ENCODE data around the gene SLC17A8. TPM values are rescaled to one million over a fixed set of nuclear protein-coding genes. Genes with fewer than 3 reads are reported as not detected.

Gene SLC17A8
- total and polyA plus RNA-seq, 3 donors from 2014 or later: 0.08 to 0.37 (median 0.28) TPM

DNA sequence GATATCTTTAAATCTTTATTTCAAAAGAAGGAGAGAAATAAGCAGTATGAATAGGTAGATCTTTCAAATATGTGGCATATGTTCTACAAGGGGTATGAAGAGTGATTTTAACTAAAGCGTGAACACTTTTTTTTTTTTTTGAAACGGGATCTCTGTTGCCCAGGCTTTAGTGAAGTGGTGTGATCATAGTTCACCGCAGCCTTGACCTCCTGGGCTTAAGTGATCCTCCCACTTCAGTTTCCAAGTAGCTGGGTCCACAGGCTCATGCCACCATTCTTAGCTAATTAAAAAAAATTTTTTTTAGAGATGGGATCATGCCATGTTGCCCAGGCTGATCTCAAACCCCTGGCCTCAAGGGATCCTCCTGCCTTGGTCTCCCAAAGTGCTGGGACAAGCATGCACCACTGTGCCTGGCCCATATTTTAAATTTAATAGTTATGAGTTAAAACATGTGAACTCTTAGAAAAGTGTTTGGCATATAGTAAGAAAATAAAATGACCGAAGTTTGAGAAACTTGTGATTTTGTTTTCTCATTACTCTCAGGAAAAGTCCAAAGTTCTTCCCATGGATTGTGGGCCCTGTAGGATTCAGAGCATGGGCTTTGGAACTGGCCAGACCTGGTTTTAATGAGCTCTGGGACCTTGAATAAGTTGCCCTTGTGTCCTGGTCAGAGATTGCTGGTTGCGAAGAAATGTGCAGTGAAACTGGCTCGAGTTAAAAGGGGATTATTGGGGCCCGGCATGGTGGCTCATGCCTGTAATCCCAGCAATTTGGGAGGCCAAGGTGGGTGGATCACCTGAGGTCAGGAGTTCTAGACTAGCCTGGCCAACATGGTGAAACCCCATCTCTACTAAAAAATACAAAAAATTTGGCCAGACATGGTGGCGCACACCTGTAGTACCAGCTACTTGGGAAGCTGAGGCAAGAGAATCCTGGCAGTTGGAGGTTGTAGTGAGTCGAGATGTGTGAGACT lies 27.0 kb downstream of the SLC17A8 start:
- TF ChIP-seq, protein P1, sequence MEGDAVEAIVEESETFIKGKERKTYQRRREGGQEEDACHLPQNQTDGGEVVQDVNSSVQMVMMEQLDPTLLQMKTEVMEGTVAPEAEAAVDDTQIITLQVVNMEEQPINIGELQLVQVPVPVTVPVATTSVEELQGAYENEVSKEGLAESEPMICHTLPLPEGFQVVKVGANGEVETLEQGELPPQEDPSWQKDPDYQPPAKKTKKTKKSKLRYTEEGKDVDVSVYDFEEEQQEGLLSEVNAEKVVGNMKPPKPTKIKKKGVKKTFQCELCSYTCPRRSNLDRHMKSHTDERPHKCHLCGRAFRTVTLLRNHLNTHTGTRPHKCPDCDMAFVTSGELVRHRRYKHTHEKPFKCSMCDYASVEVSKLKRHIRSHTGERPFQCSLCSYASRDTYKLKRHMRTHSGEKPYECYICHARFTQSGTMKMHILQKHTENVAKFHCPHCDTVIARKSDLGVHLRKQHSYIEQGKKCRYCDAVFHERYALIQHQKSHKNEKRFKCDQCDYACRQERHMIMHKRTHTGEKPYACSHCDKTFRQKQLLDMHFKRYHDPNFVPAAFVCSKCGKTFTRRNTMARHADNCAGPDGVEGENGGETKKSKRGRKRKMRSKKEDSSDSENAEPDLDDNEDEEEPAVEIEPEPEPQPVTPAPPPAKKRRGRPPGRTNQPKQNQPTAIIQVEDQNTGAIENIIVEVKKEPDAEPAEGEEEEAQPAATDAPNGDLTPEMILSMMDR (IDR thresholded peaks at IDR 0.05): no peak
- no peak for TF ChIP-seq POLR2A (IDR thresholded peaks at IDR 0.05)
- no peak overlapping the region for H3K27ac ChIP-seq
- no peaks in the 10 kb centered on the region for H3K27me3 ChIP-seq
- intact Hi-C loops (cut with DNase I; ENCODE audit: low total_unique reads): no loop called here
- 64 to 66% methylated on average over 9 of the region's 9 CpGs for WGBS, 2 donors
- no peaks in the 10 kb centered on the region for H3K9me3 ChIP-seq
- H3K4me1 ChIP-seq: no peaks in the 10 kb centered on the region
- H3K36me3 ChIP-seq (ENCODE audit: low read depth, missing control alignments): no peaks in the 10 kb centered on the region
- no peak overlapping the region for H3K4me3 ChIP-seq
- DNase-seq: no peak

DNA sequence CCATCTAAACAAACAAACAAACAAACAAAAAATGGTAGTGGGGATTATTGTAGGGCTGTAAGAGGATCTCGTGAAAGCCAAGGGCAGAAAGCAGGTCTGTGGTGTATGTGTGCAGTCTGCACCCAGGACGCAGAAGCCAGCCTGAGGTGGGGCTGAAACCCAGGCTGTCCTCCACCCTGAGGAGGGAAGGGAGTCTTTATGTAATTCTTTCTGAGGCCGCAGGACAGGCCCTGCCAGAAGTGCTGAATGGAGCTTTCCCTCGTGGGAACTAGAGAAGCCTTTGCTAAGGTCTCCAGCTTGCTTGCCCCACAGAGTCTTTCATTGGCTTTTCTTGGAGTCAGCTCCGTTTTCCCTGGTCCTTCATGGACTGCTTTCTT lies 27.7 kb downstream of the SLC17A8 start:
- no peak overlapping the region for H3K4me3 ChIP-seq
- intact Hi-C loops (cut with DNase I; ENCODE audit: low total_unique reads): no loop called here
- H3K36me3 ChIP-seq (ENCODE audit: low read depth, missing control alignments): no peaks in the 10 kb centered on the region
- DNase-seq: peak; percentile 17
- H3K9me3 ChIP-seq: no peaks in the 10 kb centered on the region
- H3K27me3 ChIP-seq: no peaks in the 10 kb centered on the region
- no peaks in the 10 kb centered on the region for H3K4me1 ChIP-seq
- H3K27ac ChIP-seq: no peak overlapping the region
- WGBS, 2 donors: 70 to 82% methylated on average over 3 to 5 of the region's 5 CpGs
- TF ChIP-seq POLR2A (IDR thresholded peaks at IDR 0.05): no peak
- TF ChIP-seq, protein P1 (IDR thresholded peaks at IDR 0.05): no peak

DNA sequence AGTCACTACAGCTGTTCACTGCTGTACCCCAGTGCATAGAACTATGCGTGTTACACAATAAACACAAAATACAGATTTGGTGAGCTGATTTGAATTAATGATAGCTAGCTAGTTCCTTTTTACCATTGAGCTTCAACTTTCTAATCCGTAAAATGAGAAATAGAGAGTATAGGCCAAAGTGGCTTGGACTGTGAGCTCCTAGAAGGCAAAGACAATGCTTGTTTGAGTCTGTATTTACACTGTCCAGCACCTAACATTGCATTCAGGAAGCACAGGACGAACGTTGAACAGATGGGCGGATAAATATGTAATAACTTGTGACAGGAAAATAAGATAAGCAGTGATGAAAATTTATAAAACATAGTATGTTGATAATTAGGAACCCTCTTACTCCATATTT lies 31.5 kb downstream of the SLC17A8 start:
- no peaks in the 10 kb centered on the region for H3K36me3 ChIP-seq (ENCODE audit: low read depth, missing control alignments)
- no peak for DNase-seq
- 86 to 90% methylated on average over 5 of the region's 5 CpGs for WGBS, 2 donors
- no peak for TF ChIP-seq POLR2A (IDR thresholded peaks at IDR 0.05)
- TF ChIP-seq, protein P1 (IDR thresholded peaks at IDR 0.05): no peak
- H3K4me1 ChIP-seq: no peaks in the 10 kb centered on the region
- no peak overlapping the region for H3K4me3 ChIP-seq
- intact Hi-C loops (cut with DNase I; ENCODE audit: low total_unique reads): no loop called here
- no peak overlapping the region for H3K27ac ChIP-seq
- no peaks in the 10 kb centered on the region for H3K9me3 ChIP-seq
- H3K27me3 ChIP-seq: no peaks in the 10 kb centered on the region

DNA sequence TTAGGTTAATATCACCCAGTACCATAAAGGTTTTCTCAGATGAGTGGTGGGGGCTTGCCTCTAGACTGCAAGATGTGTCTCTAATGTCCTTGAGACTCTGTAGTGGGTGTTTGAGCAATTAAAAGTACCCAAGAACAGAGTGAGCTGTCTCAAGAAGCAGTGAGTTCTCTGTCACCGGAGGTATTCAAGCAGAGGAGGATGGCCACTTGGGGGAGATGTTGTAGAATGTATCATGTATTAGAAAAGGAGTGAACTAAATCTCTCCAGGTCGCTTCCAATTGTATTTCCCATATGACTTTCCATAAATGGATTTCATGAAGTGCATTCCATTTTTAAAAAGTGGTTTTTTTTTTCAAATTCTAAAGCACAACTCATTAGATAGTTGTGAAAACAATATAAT lies 35.0 kb downstream of the SLC17A8 start:
- no peak overlapping the region for H3K4me3 ChIP-seq
- WGBS, 2 donors: 68 to 79% methylated on average over 2 of the region's 2 CpGs
- no peak overlapping the region for H3K27ac ChIP-seq
- H3K9me3 ChIP-seq: no peaks in the 10 kb centered on the region
- no peaks in the 10 kb centered on the region for H3K27me3 ChIP-seq
- H3K4me1 ChIP-seq: no peaks in the 10 kb centered on the region
- no peak for DNase-seq
- intact Hi-C loops (cut with DNase I; ENCODE audit: low total_unique reads): no loop called here
- no peak for TF ChIP-seq POLR2A (IDR thresholded peaks at IDR 0.05)
- TF ChIP-seq, protein P1 (IDR thresholded peaks at IDR 0.05): no peak
- H3K36me3 ChIP-seq (ENCODE audit: low read depth, missing control alignments): no peaks in the 10 kb centered on the region

All from testis (tissue), 3 donors.